ENCODE measurements around the gene B4GALT1.
A peak's percentile ranks its signal among the peaks of the same experiment; 100 is the strongest.

B4GALT1 gene

DNA sequence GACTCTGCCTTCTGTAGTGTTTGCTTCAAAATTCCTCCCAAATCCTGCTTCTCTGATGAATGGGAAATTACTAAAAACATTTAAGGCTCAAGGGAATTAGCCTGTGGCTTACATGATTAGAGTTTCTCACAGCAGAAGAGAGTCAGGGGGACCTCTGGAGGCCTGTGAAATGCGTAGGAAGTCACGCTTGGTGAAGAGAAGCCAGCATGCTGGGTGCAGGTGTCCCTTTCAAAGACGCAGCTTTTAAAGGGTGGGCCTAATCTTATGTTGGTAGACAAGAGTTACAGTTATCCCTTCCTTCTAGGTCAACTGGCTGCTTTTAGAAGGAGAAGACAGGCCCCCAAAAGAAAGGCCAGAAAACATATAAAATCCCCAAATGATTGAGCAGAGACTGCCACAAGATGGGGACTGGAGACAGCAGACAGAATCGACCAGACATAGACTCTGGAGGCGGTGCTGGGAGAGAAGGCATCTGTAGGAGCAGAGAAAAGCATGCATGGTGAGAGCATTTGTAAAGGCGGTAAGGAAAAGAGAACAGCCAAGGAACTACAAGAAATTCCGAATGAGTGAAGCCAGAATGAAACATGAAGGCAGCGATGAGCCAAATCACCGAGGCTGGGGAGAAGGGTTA lies 42.3 kb downstream of the B4GALT1 start:
- DNase-seq (ENCODE audit: low read depth, low spot score), result no peak

DNA sequence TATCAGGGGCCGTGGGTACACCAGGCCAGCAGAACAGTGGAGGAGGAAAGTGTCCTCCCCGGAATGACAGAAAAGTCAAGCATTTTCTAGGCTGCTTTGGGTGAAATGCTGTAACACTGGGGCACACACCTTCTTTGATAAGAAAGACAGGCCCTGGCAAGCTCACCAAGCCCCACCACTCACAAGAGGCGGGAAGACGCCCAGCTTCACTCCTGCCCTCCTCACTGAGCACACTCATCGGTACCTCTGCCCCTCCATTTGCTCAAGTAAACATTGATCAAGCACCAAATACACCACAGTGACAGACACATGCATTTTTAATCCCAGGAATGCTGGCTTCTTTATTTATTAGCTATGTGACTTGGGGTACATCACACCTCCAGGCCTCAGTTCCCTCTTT lies 43.1 kb downstream of the B4GALT1 start:
- DNase-seq (ENCODE audit: low read depth, low spot score), result no peak

- DNase-seq (ENCODE audit: low read depth, low spot score), result no peak
Measured at GRCh38 chr9:33123407-33124031, 43.6 kb downstream of the B4GALT1 start.

DNA sequence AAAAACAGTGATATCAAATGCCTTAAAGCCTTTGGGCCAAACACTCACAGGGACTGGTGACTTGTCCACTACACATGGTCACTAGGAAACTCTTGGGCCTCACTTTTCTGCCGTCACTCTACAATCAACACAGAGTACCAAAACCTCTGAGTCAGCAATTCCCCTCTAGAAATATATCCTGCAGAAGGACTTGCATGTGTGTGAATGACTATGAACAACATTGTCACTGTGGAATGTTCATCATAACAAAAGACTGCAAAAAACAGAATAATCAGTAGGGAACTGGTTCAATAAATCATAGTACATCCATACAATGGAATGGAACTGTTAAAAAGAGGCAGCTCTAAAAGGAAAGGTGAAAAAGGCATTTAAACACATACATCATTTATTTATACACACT lies 46.5 kb downstream of the B4GALT1 start:
- DNase-seq (ENCODE audit: low read depth, low spot score), result no peak

- no peak for DNase-seq (ENCODE audit: low read depth, low spot score)
Measured at GRCh38 chr9:33117796-33118195, 49.3 kb downstream of the B4GALT1 start.

GRCh38 chr9:33117306-33117705 lies 49.8 kb downstream of the B4GALT1 start:
- peak; percentile 71 for DNase-seq (ENCODE audit: low read depth, low spot score)

DNA sequence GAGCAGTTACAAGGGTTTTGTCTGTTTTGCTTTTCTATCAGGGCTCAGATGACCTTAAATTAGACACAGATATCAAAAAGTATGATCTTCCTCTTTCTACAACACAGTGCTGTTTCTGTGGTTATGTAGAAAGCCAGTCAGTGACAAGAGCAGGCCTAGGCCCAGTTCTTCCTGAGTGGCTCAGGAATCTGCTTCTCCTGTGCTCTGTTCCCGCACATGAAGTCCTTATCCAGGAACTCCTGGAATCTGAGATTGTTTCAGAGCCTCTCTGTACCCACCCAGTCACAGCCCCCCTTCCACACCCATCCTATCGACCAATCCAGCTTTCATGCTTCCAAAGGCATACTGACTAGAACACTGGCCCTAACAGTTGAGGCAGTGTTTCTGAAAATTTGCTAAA lies 50.3 kb downstream of the B4GALT1 start:
- DNase-seq (ENCODE audit: low read depth, low spot score), result peak; percentile 63

DNA sequence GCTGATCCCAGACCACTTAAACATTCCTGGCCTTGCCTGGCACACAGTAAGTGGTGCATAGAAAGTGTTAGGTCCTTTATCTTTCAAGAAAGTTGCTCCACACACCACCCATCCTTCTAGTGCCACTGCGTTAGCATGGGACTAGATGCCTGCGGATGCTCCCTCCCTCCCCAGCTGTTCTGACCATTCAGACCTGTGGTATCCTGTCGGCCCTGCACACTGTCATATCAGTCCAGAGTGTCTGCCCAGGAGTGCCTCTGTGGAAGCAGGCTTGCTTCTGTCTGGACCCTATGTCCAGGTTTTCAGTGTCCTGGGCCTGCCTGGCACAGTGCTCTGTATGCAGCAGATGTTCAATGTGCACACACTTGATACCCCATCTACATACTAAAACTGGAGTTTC lies 52.4 kb downstream of the B4GALT1 start:
- DNase-seq (ENCODE audit: low read depth, low spot score), result no peak

- no peak for DNase-seq (ENCODE audit: low read depth, low spot score)
Measured at GRCh38 chr9:33113799-33114547, 53.2 kb downstream of the B4GALT1 start.

GRCh38 chr9:33112094-33112493 lies 55.0 kb downstream of the B4GALT1 start:
- DNase-seq (ENCODE audit: low read depth, low spot score), result no peak

DNA sequence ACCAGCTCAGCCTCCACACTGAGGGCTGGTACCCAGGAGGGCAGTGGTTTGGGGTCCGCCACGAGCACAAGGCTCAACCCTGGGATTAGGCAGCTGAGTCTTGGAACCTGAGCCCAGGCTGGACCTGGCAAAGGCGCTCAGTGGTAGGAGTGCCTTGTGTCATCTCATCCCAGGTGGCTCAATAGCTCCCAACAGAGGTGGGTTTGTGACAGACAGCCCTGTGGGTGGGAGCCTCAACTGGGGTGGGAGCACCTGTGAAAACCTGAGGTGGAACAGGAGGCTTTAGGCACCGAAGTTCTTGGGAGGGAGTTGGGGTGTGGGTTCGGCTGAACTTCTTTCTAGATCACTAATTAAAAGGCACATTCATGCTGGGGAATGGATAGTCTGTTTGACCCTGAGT lies 55.5 kb downstream of the B4GALT1 start:
- DNase-seq (ENCODE audit: low read depth, low spot score), result no peak

DNA sequence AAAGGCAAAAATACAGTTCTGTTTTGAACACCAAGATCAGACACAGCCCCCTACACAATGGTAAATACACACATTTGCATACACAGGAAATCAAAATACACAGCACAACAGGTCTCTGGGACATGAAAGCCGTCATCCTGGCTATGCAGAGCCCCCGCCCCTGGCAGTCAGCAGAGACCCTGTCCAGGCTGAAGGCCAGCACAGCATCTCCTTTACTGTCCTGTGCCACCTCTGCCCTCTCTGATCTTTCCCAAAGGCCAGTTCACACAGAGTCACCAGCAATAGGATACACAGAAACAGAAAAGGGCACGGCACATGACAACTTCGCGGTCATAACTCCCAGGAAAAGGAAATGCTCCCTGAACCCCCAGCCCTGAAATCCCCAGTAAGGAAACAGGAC lies 56.5 kb downstream of the B4GALT1 start:
- DNase-seq (ENCODE audit: low read depth, low spot score), result no peak

GRCh38 chr9:33109850-33110595 lies 57.1 kb downstream of the B4GALT1 start:
- DNase-seq (ENCODE audit: low read depth, low spot score), result no peak

DNA sequence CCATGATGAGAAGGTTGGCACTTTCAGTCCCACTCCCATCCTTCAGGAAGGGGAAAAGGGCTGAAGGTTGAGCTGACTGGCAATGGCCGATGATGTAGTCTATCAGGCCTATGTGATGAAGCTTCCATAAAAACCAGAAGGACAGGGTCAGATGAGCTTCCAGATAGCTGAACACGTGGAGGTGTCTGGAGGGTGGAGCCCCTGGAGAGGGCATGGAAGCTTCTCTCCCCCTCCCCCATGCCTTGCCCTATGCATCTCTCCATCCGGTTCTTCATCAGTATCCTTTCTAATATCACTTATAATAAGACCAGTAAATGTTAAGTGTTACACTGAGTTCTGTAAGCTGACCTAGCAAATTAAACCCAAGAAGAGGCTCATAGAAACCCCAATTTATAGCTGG lies 58.0 kb downstream of the B4GALT1 start:
- no peak for DNase-seq (ENCODE audit: low read depth, low spot score)

- DNase-seq (ENCODE audit: low read depth, low spot score), result no peak
Measured at GRCh38 chr9:33108472-33108871, 58.7 kb downstream of the B4GALT1 start.

DNA sequence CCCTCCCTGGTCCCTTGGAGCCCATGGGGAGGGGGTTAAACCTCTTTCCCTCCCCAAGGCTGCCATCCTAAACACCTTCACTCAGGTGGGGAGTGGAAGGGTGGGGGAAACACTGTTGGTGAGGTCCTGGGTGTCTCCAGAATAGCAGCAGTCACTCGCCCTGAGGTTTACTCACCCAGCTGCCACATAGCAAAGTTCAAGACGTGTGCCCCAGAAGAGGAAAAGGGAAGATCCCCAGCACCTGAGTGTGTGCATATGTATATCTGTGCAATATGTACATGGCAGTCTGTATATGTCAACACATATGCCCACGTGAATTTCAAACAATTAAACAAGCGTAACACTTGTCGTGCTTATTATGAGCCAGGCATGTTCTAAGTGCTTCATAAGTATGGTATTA lies 59.4 kb downstream of the B4GALT1 start:
- no peak for DNase-seq (ENCODE audit: low read depth, low spot score)

- peak; percentile 93 for DNase-seq (ENCODE audit: low read depth, low spot score)
Measured at GRCh38 chr9:33106827-33107621, 60.1 kb downstream of the B4GALT1 start.

- no peak for DNase-seq (ENCODE audit: low read depth, low spot score)
Measured at GRCh38 chr9:33106372-33106771, 60.8 kb downstream of the B4GALT1 start.

- DNase-seq (ENCODE audit: low read depth, low spot score), result no peak
Measured at GRCh38 chr9:33105959-33106358, 61.2 kb downstream of the B4GALT1 start.

DNA sequence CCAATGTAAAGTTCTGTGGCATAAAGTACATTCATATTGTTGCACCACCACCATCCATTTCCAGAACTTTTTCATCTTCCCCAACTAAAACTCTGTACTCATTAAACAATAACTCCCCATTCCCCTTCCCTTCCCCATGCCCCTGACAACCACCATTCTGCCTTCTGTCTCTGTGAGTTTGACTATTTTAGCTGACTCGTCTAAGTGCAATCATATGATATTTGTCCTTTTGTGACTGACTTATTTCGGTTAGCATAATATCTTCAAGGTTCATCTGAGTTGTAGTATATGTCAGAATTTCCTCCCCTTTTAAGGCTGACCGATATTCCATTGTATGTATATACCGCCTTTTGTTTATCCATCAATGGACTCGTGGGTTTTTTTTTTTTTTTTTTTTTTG lies 61.6 kb downstream of the B4GALT1 start:
- DNase-seq (ENCODE audit: low read depth, low spot score), result no peak

GRCh38 chr9:33104401-33104800 lies 62.7 kb downstream of the B4GALT1 start:
- no peak for DNase-seq (ENCODE audit: low read depth, low spot score)

All from astrocyte of the hippocampus (primary cell).